ENCODE measurements around the gene PBX1. TPM values are rescaled to one million over a fixed set of nuclear protein-coding genes. Genes with fewer than 3 reads are reported as not detected.

The PBX1 gene
- total RNA-seq, 2 experiments from 2014 or later: 0.18 to 0.37 TPM

GRCh38 chr1:164567774-164568173, 8.8 kb downstream of the PBX1 start:
- no peak for ATAC-seq
- no peak overlapping the region for H3K27ac Mint-ChIP-seq
- no peaks in the 10 kb centered on the region for H3K36me3 Mint-ChIP-seq (ENCODE audit: low read depth)
- no peak overlapping the region for H3K4me3 Mint-ChIP-seq
- DNase-seq: no peak
- POLR2A ChIA-PET: no interaction called here
- no peaks in the 10 kb centered on the region for H3K4me1 Mint-ChIP-seq
- intact Hi-C loops (cut with DNase I, micrococcal nuclease): no loop called here
- no peaks in the 10 kb centered on the region for H3K27me3 Mint-ChIP-seq
- CTCF ChIA-PET: no interaction called here
- H3K9me3 Mint-ChIP-seq (ENCODE audit: low read depth): no peaks in the 10 kb centered on the region

GRCh38 chr1:164569241-164569640, 10.3 kb downstream of the PBX1 start:
- Mint-ChIP-seq H3K36me3 (ENCODE audit: low read depth) (no peaks in the 10 kb centered on the region), H3K4me3 (no peak overlapping the region), H3K4me1 (no peaks in the 10 kb centered on the region), H3K27me3 (no peaks in the 10 kb centered on the region), H3K9me3 (ENCODE audit: low read depth) (no peaks in the 10 kb centered on the region), H3K27ac (no peak overlapping the region)
- DNase-seq (no peak), ATAC-seq (no peak)
- ChIA-PET POLR2A (no interaction called here), CTCF (interaction anchor here (0.9 kb wide), 1 partner anchor 34 kb away, joined by 3 read pairs; no protein-coding TSS in a partner anchor)
- intact Hi-C loops (cut with DNase I, micrococcal nuclease): no loop called here

DNA sequence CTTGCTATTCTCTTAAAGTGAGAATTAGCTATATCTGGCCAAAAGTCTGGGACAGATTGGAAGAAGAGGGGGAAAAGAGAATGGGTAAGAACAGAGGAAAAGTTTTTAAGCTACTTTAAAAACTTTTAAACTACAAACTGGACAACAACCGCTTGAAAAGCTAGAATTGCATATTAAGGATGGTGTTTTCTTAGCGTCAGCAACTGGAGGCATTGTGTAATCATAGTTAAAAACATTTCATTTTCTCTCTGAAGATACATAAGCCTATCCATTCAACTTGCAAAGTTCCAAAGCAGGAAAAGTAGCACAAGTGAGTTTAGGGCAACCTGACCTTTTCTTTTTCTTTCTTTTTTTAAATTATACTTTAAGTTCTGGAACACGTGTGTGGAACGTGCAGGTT, 10.9 kb downstream of the PBX1 start:
- DNase-seq (no peak), ATAC-seq (no peak)
- H3K27ac Mint-ChIP-seq: no peak overlapping the region
- no peaks in the 10 kb centered on the region for H3K27me3 Mint-ChIP-seq
- no peaks in the 10 kb centered on the region for H3K4me1 Mint-ChIP-seq
- CTCF ChIA-PET: interaction anchor here (0.9 kb wide), 1 partner anchor 35 kb away, joined by 3 read pairs; no protein-coding TSS in a partner anchor
- H3K9me3 Mint-ChIP-seq (ENCODE audit: low read depth): no peaks in the 10 kb centered on the region
- no peaks in the 10 kb centered on the region for H3K36me3 Mint-ChIP-seq (ENCODE audit: low read depth)
- POLR2A ChIA-PET: no interaction called here
- intact Hi-C loops (cut with DNase I, micrococcal nuclease): no loop called here
- no peak overlapping the region for H3K4me3 Mint-ChIP-seq

GRCh38 chr1:164571333-164571732, 12.3 kb downstream of the PBX1 start:
- Mint-ChIP-seq H3K36me3 (ENCODE audit: low read depth) (no peaks in the 10 kb centered on the region), H3K4me1 (no peaks in the 10 kb centered on the region), H3K27ac (no peak overlapping the region), H3K4me3 (no peak overlapping the region), H3K27me3 (no peaks in the 10 kb centered on the region), H3K9me3 (ENCODE audit: low read depth) (no peaks in the 10 kb centered on the region)
- ATAC-seq (no peak), DNase-seq (no peak)
- intact Hi-C loops (cut with DNase I, micrococcal nuclease): no loop called here
- ChIA-PET POLR2A (no interaction called here), CTCF (no interaction called here)

DNA sequence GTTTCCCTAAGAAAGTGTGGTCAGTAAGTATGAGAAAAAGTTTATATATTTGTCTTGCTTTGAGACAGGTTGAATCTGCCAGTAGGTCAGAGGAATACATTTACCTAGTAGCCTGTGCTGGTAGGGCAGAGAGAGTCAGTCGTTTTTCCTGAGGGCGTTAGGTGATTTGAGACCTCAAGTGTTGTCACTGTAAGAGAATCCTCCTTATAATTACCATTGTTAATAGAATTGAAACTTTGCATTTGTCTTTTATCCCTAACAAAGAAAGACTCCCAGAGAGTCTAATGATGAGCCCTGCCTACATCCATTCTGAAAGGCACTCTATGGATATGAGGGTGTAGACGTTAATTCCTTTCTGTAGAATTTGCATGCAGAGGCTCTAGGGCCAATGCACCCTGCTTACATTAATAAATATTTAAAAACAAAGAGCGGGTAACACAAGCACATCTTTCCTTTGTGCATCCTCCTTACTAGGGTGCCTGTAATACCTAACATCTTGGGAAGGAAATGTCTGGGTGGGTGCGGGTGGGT, 16.4 kb downstream of the PBX1 start:
- POLR2A ChIA-PET: no interaction called here
- no peaks in the 10 kb centered on the region for H3K36me3 Mint-ChIP-seq (ENCODE audit: low read depth)
- H3K27me3 Mint-ChIP-seq: no peaks in the 10 kb centered on the region
- intact Hi-C loops (cut with DNase I, micrococcal nuclease): no loop called here
- H3K9me3 Mint-ChIP-seq (ENCODE audit: low read depth): no peaks in the 10 kb centered on the region
- no peak overlapping the region for H3K4me3 Mint-ChIP-seq
- DNase-seq (no peak), ATAC-seq (no peak)
- H3K27ac Mint-ChIP-seq: no peak overlapping the region
- no peaks in the 10 kb centered on the region for H3K4me1 Mint-ChIP-seq
- CTCF ChIA-PET: no interaction called here

- Mint-ChIP-seq H3K36me3 (ENCODE audit: low read depth) (no peaks in the 10 kb centered on the region), H3K27me3 (no peaks in the 10 kb centered on the region), H3K27ac (no peak overlapping the region), H3K4me3 (no peak overlapping the region), H3K4me1 (no peaks in the 10 kb centered on the region), H3K9me3 (ENCODE audit: low read depth) (no peaks in the 10 kb centered on the region)
- POLR2A ChIA-PET: no interaction called here
- CTCF ChIA-PET: no interaction called here
- ATAC-seq: no peak
- intact Hi-C loops (cut with DNase I, micrococcal nuclease): no loop called here
- no peak for DNase-seq
These were observed 17.6 kb downstream of the PBX1 start for GRCh38 chr1:164576291-164577271.

GRCh38 chr1:164577291-164577690, 18.3 kb downstream of the PBX1 start:
- H3K9me3 Mint-ChIP-seq (ENCODE audit: low read depth): no peaks in the 10 kb centered on the region
- H3K27ac Mint-ChIP-seq: no peak overlapping the region
- ATAC-seq (no peak), DNase-seq (no peak)
- H3K4me3 Mint-ChIP-seq: no peak overlapping the region
- no peaks in the 10 kb centered on the region for H3K36me3 Mint-ChIP-seq (ENCODE audit: low read depth)
- intact Hi-C loops (cut with DNase I, micrococcal nuclease): no loop called here
- no peaks in the 10 kb centered on the region for H3K4me1 Mint-ChIP-seq
- CTCF ChIA-PET: no interaction called here
- POLR2A ChIA-PET: no interaction called here
- no peaks in the 10 kb centered on the region for H3K27me3 Mint-ChIP-seq

GRCh38 chr1:164578479-164579200, 19.7 kb downstream of the PBX1 start:
- no peaks in the 10 kb centered on the region for H3K9me3 Mint-ChIP-seq (ENCODE audit: low read depth)
- H3K36me3 Mint-ChIP-seq (ENCODE audit: low read depth): no peaks in the 10 kb centered on the region
- H3K4me3 Mint-ChIP-seq: no peak overlapping the region
- ATAC-seq (no peak), DNase-seq (no peak)
- POLR2A ChIA-PET: no interaction called here
- CTCF ChIA-PET: interaction anchor here (0.6 kb wide), 1 partner anchor 28 kb away, joined by 3 read pairs; no protein-coding TSS in a partner anchor
- no peaks in the 10 kb centered on the region for H3K4me1 Mint-ChIP-seq
- H3K27me3 Mint-ChIP-seq: no peaks in the 10 kb centered on the region
- intact Hi-C loops (cut with DNase I, micrococcal nuclease): no loop called here
- no peak overlapping the region for H3K27ac Mint-ChIP-seq

DNA sequence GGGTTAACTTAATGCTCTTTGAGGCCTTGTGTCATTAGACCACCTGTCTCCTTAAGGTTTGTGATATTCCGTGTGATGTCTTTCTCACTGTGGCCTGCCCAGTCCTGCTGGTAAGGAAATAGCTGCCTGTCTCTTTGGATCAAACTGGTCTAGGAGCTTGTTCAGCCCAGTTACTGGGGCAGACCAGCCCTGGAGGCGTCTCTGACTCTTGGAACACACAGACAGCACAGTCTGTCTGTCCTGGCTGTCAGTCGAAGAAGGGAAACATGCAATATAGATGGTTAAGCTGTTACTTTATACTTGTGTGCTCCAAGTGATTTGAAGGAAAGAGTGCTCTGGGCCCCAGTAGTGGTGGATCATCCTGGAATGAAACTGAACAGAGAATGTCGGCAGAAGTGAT, 20.4 kb downstream of the PBX1 start:
- DNase-seq: no peak
- H3K4me3 Mint-ChIP-seq: no peak overlapping the region
- no peaks in the 10 kb centered on the region for H3K9me3 Mint-ChIP-seq (ENCODE audit: low read depth)
- no peak overlapping the region for H3K27ac Mint-ChIP-seq
- no peak for ATAC-seq
- H3K27me3 Mint-ChIP-seq: no peaks in the 10 kb centered on the region
- no peaks in the 10 kb centered on the region for H3K36me3 Mint-ChIP-seq (ENCODE audit: low read depth)
- intact Hi-C loops (cut with DNase I, micrococcal nuclease): no loop called here
- POLR2A ChIA-PET: no interaction called here
- CTCF ChIA-PET: interaction anchor here (0.6 kb wide), 1 partner anchor 27 kb away, joined by 3 read pairs; no protein-coding TSS in a partner anchor
- no peaks in the 10 kb centered on the region for H3K4me1 Mint-ChIP-seq

GRCh38 chr1:164581762-164582161, 22.8 kb downstream of the PBX1 start:
- POLR2A ChIA-PET: no interaction called here
- Mint-ChIP-seq H3K4me1 (no peaks in the 10 kb centered on the region), H3K4me3 (no peak overlapping the region), H3K27ac (no peak overlapping the region), H3K27me3 (no peaks in the 10 kb centered on the region), H3K36me3 (ENCODE audit: low read depth) (no peaks in the 10 kb centered on the region), H3K9me3 (ENCODE audit: low read depth) (no peaks in the 10 kb centered on the region)
- no peak for ATAC-seq
- CTCF ChIA-PET: no interaction called here
- intact Hi-C loops (cut with DNase I, micrococcal nuclease): no loop called here
- DNase-seq: no peak

GRCh38 chr1:164583196-164583595, 24.2 kb downstream of the PBX1 start:
- no peak for ATAC-seq
- Mint-ChIP-seq H3K9me3 (ENCODE audit: low read depth) (no peaks in the 10 kb centered on the region), H3K27me3 (peaks cover 2% of the 10 kb centered on the region), H3K4me1 (no peaks in the 10 kb centered on the region), H3K36me3 (ENCODE audit: low read depth) (no peaks in the 10 kb centered on the region), H3K27ac (no peak overlapping the region), H3K4me3 (no peak overlapping the region)
- CTCF ChIA-PET: no interaction called here
- intact Hi-C loops (cut with DNase I, micrococcal nuclease): no loop called here
- POLR2A ChIA-PET: no interaction called here
- DNase-seq: no peak

All from activated CD4-positive, alpha-beta T cell treated with anti-CD3 and anti-CD28 coated beads for 36 hours (primary cell).